CD14-positive monocyte (primary cell): ENCODE results near the gene KRT12. TPM values are rescaled to one million over a fixed set of nuclear protein-coding genes. Genes with fewer than 3 reads are reported as not detected.

Experiments used
- DNase-seq, 3 donors: peaks; one replicate each; pipeline ENCODE4 v3.0.0-alpha.2; 2011 to 2022
- H2AFZ ChIP-seq: 2 replicates; pipeline ENCODE4 v1.6.0; 2012; ENCODE audit warnings: mild to moderate bottlenecking, low read depth, low read length, inconsistent platforms; ENCODE audit not compliant: insufficient read depth, poor library complexity, severe bottlenecking
- H3K27ac ChIP-seq, 2 donors: 1 replicate in 1 of 2; 2 replicates in 1 of 2; pipeline ENCODE4 v1.5.1; 2012 to 2013; ENCODE audit warnings: low read length in 2 of 2, control low read depth in 1 of 2, inconsistent platforms in 1 of 2, low read depth in 1 of 2, mild to moderate bottlenecking in 1 of 2
- H3K27me3 ChIP-seq, 2 donors: one replicate each; pipeline versions ENCODE4 v1.6.0 to v1.6.1; 2011 to 2013; ENCODE audit warnings: low read length in 2 of 2; ENCODE audit not compliant: control insufficient read depth in 2 of 2, insufficient read depth in 2 of 2
- H3K36me3 ChIP-seq, 2 donors: replicated peaks in 1 of 2; 1 replicate in 1 of 2; 2 replicates in 1 of 2; pipeline versions ENCODE4 v1.5.1 to v1.6.1; 2012 to 2013; ENCODE audit warnings: low read length in 2 of 2, control low read depth in 1 of 2, inconsistent platforms in 1 of 2, mild to moderate bottlenecking in 1 of 2; ENCODE audit not compliant: insufficient read depth in 2 of 2, control insufficient read depth in 1 of 2
- H3K4me1 ChIP-seq, 2 donors: 1 replicate in 1 of 2; 2 replicates in 1 of 2; pipeline versions ENCODE4 v1.5.1 to v1.6.1; 2012 to 2013; ENCODE audit warnings: low read length in 2 of 2, control low read depth in 1 of 2, inconsistent platforms in 1 of 2, mild to moderate bottlenecking in 1 of 2, moderate library complexity in 1 of 2; ENCODE audit not compliant: insufficient read depth in 2 of 2, control insufficient read depth in 1 of 2
- H3K4me2 ChIP-seq: replicated peaks from 2 replicates; pipeline ENCODE3; 2012; ENCODE audit warnings: low read length, moderate library complexity, mild to moderate bottlenecking; ENCODE audit not compliant: poor library complexity, severe bottlenecking; ENCODE audit errors: extremely low read depth
- H3K4me3 ChIP-seq, 3 experiments: fragments of 200-600 bp in 1 of 3; sonication (generic) in 1 of 3; replicated peaks in 1 of 3; 1 replicate in 2 of 3; 2 replicates in 1 of 3; pipeline ENCODE4 v1.5.1; 2011 to 2013; ENCODE audit warnings: low read length in 3 of 3, mild to moderate bottlenecking in 3 of 3, control low read depth in 2 of 3, low read depth in 2 of 3, inconsistent platforms in 1 of 3, moderate library complexity in 1 of 3
- H3K79me2 ChIP-seq: 2 replicates; pipeline ENCODE4 v1.6.0; 2012; ENCODE audit warnings: mild to moderate bottlenecking, control low read depth, inconsistent platforms, low read length, moderate library complexity; ENCODE audit not compliant: insufficient read depth
- H3K9ac ChIP-seq: 2 replicates; pipeline ENCODE4 v1.6.0; 2017; ENCODE audit warnings: low read length, mild to moderate bottlenecking; ENCODE audit not compliant: insufficient read depth, poor library complexity, severe bottlenecking
- H3K9me3 ChIP-seq, 2 donors: replicated peaks in 1 of 2; 1 replicate in 1 of 2; 2 replicates in 1 of 2; pipeline versions ENCODE4 v1.5.1 to v1.6.1; 2012 to 2013; ENCODE audit warnings: low read length in 2 of 2, control low read depth in 1 of 2; ENCODE audit not compliant: control insufficient read depth in 1 of 2, insufficient read depth in 1 of 2
- H4K20me1 ChIP-seq: 2 replicates; pipeline ENCODE4 v1.6.0; 2012; ENCODE audit warnings: mild to moderate bottlenecking, low read length, control low read depth, moderate library complexity; ENCODE audit not compliant: insufficient read depth
- H3K27ac Mint-ChIP-seq, 7 donors: one replicate each; pipeline ENCODE4 v1.8.0; 2020; ENCODE audit warnings: mild to moderate bottlenecking in 7 of 7, mixed read lengths in 7 of 7, moderate library complexity in 6 of 7, inconsistent platforms in 2 of 7
- H3K27me3 Mint-ChIP-seq, 3 donors: one replicate each; pipeline ENCODE4 v1.8.0; 2021 to 2022; ENCODE audit warnings: low read depth in 3 of 3, mild to moderate bottlenecking in 3 of 3, mixed read lengths in 3 of 3, moderate library complexity in 3 of 3, inconsistent platforms in 1 of 3
- H3K36me3 Mint-ChIP-seq, 2 donors: one replicate each; pipeline ENCODE4 v1.8.0; 2020; ENCODE audit warnings: mixed read lengths in 2 of 2, inconsistent platforms in 1 of 2, mild to moderate bottlenecking in 1 of 2
- H3K4me1 Mint-ChIP-seq: one replicate; pipeline ENCODE4 v1.8.0; 2020; ENCODE audit warnings: mild to moderate bottlenecking, mixed read lengths
- H3K4me3 Mint-ChIP-seq, 2 donors: one replicate each; pipeline ENCODE4 v1.8.0; 2020; ENCODE audit warnings: mild to moderate bottlenecking in 2 of 2, mixed read lengths in 2 of 2, moderate library complexity in 1 of 2
- H3K9me3 Mint-ChIP-seq, 7 donors: one replicate each; pipeline ENCODE4 v1.8.0; 2020 to 2022; ENCODE audit warnings: mixed read lengths in 7 of 7, mild to moderate bottlenecking in 6 of 7, moderate library complexity in 6 of 7, inconsistent platforms in 2 of 7
- CTCF ChIP-seq: fragments of 200-600 bp; IDR thresholded peaks from one replicate; pipeline ENCODE4 v1.8.0; 2022; ENCODE audit warnings: antibody characterized with exemption, mild to moderate bottlenecking
- WGBS: methylation state at CpG from one replicate; pipeline ENCODE4 v1.1.5; 2013; ENCODE audit warnings: missing lambda C conversion rate; ENCODE audit not compliant: insufficient coverage; 5-methylcytosine and 5-hydroxymethylcytosine counted together
- intact Hi-C, 2 donors: fragments of 100-400 bp; cut with micrococcal nuclease; formaldehyde crosslinking; loops; one replicate each; pipeline versions ENCODE4 v1.15.0 to v1.15.1; 2023
- polyA plus RNA-seq, 3 donors: library from polyadenylated mRNA; depleted of rRNA in 1 of 3; unstranded in 2 of 3; stranded (reverse) in 1 of 3; fragments of 300-500 nt in 2 of 3; fragments of >200 nt in 1 of 3; fragmentation: Illumina TruSeq in 2 of 3; gene quantifications; 1 replicate in 2 of 3; 2 replicates in 1 of 3; pipeline ENCODE4 v1.2.3, GENCODE V29; 2012 to 2021

Gene KRT12
- polyA plus RNA-seq, 3 donors = not detected

DNA sequence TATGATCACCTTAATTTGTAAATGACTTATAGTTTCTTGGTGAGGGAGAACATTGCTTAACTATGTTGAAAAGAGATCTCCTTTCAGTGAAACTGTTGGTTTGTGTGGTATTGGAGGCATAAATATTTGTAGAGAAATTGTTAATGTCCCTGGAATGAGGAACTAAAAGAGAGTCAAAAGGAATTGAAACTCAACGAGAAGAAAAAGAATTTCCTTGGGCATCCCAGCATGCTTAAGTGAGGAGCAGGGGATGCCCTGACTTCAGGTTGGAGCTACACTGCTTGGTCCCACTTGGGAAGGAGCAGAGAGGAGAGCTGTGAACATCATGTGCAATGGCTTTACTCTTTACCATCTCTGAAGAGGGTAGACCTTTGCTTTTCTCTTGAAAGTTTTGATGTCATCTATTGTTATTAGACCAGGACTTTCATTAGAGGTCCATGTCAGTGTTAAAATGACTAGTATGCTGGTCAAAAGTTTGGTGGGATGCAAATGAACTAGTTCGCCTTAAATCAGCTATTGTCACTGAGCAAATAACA lies 48.8 kb upstream of the KRT12 start:
- H3K4me1 Mint-ChIP-seq = peaks cover 47% of the 10 kb centered on the region
- H3K36me3 Mint-ChIP-seq = no peaks in the 10 kb centered on the region
- peaks cover 0 to 3% (median 0%) of the 10 kb centered on the region in 3 donors for H3K27me3 Mint-ChIP-seq
- Histone ChIP-seq H3K4me3 (peak overlapping the region in 1 of 3 experiments; percentile 13), H3K9ac (no peak overlapping the region), H3K36me3 (no peaks in the 10 kb centered on the region), H4K20me1 (no peaks in the 10 kb centered on the region), H3K4me1 (peaks cover 60 to 64% of the 10 kb centered on the region in 2 donors), H3K27me3 (no peaks in the 10 kb centered on the region), H3K27ac (peak overlapping the region; percentile 56 to 88), H3K79me2 (no peaks in the 10 kb centered on the region), H3K4me2 (peak overlapping the region; percentile 26), H2AFZ (no peak overlapping the region), H3K9me3 (no peaks in the 10 kb centered on the region)
- WGBS = 0% methylated on average over 1 of the region's 2 CpGs
- intact Hi-C loops = loop anchor here in 1 of 2 donors (10.0 kb wide), 1 partner anchor 589 kb away; the partner anchor contains the start of gene KRT13
- TF ChIP-seq CTCF = no peak
- H3K27ac Mint-ChIP-seq = peak overlapping the region; percentile 87 to 96 (median 93)
- DNase-seq = peak; percentile 38 to 86 (median 76)
- peak overlapping the region in 1 of 2 donors; percentile 22 for H3K4me3 Mint-ChIP-seq
- H3K9me3 Mint-ChIP-seq = peaks cover 0 to 2% (median 0%) of the 10 kb centered on the region in 7 donors

- peak; percentile 72 to 94 (median 91) for DNase-seq
- H3K4me3 ChIP-seq = peak overlapping the region in 1 of 3 experiments; percentile 21
- Mint-ChIP-seq H3K4me1 (peaks cover 47% of the 10 kb centered on the region), H3K36me3 (no peaks in the 10 kb centered on the region), H3K27me3 (peaks cover 0 to 3% (median 0%) of the 10 kb centered on the region in 3 donors), H3K4me3 (no peak overlapping the region), H3K27ac (peak overlapping the region; percentile 76 to 96 (median 93)), H3K9me3 (peaks cover 0 to 2% (median 0%) of the 10 kb centered on the region in 7 donors)
- no peaks in the 10 kb centered on the region for H3K27me3 ChIP-seq
- intact Hi-C loops = loop anchor here in 1 of 2 donors (10.0 kb wide), 1 partner anchor 590 kb away; the partner anchor contains the start of gene KRT13
- peaks cover 64 to 69% of the 10 kb centered on the region in 2 donors for H3K4me1 ChIP-seq
- peak overlapping the region; percentile 26 for H3K4me2 ChIP-seq
- H3K36me3 ChIP-seq = no peaks in the 10 kb centered on the region
- no peaks in the 10 kb centered on the region for H4K20me1 ChIP-seq
- no CpG with 5 or more reads among the region's 3 CpGs for WGBS
- H3K9me3 ChIP-seq = no peaks in the 10 kb centered on the region
- H3K9ac ChIP-seq = no peak overlapping the region
- H2AFZ ChIP-seq = no peak overlapping the region
- no peaks in the 10 kb centered on the region for H3K79me2 ChIP-seq
- TF ChIP-seq CTCF = no peak
- H3K27ac ChIP-seq = peak overlapping the region; percentile 56 to 88
These were observed 48.2 kb upstream of the KRT12 start for GRCh38 chr17:40915199-40915661.
